SH-SY5Y (cell line): Measurements from ENCODE around the gene LHX4.

Experiments
- GATA2 ChIP-seq: IDR thresholded peaks from 2 replicates; pipeline ENCODE4 v1.6.1; 2011; ENCODE audit warnings: mild to moderate bottlenecking, low read depth, low read length
- GATA3 ChIP-seq: IDR thresholded peaks from 2 replicates; pipeline ENCODE4 v1.6.1; 2011; ENCODE audit warnings: low read depth, mild to moderate bottlenecking, low read length, moderate library complexity

Gene LHX4

DNA sequence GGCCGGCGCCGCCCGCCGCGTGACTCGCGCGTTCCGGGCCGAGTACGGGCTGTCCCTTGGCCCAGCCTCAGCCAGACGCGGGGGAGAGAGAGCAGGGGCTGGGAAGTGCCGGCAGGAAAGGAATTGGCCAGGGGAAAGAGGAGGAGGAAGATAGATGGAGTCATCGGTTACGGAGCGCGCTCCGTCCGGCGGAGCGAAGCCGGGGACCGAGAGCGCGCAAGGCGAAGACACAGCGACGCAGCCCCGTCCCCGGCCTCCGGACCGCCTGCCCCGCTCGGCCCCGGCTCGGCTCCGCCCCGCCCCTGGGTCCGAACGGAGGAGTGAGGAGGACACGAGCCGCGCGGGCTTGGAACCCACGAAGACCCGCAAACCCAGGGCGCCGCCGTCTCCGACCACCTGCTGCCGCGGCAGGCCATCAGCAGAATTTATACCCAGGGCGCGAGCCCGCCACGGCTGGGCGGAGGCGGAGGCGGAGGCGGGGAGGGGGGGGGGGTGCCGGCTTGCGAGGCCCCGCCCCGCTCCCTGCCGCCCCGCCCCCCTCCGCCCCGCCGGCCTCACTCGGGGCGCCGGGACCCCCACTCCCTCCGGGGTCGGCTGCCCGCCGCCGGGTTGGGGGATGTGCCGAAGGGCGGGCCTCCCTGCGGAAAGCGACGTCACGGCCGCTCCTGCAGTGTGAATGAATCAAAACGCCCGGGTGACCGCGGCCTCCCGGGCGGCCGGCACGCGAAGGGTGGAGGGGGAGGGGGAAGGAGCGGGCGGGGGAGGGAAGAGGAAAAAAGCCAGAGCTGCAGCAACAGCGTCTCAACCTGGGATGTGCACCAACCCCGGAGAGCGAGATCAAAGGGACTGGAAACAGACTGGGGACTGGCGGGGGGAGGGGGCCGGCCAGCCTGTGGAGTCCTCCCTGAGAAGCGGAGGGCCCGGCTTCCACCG lies at the start of gene LHX4:
Gene LHX4 (plus strand): TSS at position 782 of the 933 bp plus-strand sequence. CDS start 266 bp downstream, outside the sequence.
- TF ChIP-seq GATA2 (no peak), GATA3 (no peak)

DNA sequence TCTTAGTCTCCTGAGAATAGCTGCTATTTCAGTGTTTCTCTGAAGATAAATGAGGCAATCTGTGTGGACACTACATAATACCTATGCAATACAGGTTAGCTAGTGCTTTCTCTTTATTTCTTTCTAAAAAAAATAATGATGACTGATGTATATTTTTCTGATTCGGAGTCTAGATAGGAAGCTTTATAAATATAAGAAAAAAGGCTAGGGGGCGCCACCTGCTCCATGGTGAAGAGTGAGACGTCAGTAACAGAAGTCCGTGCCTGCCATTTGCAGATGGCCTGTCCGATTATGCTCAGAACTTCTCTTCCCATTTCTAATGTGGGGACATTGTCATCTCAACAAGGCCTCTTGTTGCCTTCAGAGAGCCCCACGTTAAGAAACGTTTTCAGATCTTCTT lies 49.0 kb upstream of the LHX4 start:
- no peak for TF ChIP-seq GATA3
- peak; percentile 50; the same call in 1 of the 2 replicates for TF ChIP-seq GATA2

DNA sequence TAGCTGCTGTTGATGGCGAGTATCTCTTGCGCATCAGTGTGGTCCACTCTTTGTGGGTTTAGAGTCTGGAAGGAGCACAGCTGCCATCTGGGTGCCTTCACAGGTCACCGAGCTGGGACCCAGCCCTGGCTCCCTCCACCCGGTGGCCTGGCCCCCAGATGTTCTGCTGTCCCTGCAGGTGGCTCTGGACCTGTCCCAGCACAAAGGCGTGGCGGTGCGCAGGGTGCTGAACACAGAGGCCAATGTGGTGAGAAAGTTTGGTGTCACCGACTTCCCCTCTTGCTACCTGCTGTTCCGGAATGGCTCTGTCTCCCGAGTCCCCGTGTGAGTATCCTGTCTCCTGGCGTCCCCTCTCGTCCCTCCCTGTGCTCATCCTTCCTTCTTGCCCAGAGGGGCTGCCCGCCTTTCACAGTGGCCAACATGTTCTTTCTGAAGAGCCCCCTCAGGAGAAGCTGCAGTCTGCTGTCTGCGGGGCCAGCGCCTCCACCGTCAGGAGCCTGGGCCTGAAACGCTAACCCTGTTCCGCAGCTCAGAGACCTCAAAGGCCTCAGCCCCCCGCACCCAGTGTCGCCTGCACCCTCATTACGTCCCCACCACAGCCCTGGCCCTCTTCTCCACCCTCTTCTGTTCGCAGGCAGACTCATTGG lies 47.9 kb upstream of the LHX4 start:
- no peak for TF ChIP-seq GATA2
- TF ChIP-seq GATA3: no peak

DNA sequence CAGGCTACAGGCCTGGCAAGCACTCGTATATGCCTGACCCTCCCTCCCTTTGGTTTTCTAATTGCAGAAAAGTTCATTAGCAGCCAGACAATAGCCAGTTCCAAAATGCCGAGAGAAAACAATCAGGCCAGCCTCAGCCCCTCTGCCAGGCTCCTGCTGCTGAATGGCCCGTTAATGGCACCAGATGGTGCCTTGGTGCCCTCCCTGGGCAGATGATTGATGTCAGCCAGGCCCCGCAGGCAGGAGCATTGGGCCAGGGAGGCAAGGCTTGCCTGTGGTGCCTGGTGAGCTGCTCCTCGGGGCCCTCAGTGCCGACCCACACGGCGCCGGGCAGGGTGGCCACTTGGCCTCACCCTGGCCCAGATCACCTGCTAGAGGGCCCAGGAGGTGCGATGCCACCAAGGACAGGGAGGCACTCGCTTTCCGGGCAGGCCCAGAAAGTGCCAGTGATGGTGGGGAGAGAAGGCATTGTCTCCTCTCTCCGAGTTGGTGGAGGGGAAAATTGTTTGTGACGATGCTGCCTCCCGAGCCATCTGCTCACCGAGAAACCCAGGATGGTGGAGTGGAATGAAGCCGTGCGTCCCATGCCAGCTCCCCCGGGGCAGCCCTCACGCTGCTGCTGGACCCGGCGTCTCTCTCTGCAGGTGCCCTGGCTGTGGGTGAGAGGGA lies 47.3 kb upstream of the LHX4 start:
- TF ChIP-seq GATA3: no peak
- TF ChIP-seq GATA2: no peak

DNA sequence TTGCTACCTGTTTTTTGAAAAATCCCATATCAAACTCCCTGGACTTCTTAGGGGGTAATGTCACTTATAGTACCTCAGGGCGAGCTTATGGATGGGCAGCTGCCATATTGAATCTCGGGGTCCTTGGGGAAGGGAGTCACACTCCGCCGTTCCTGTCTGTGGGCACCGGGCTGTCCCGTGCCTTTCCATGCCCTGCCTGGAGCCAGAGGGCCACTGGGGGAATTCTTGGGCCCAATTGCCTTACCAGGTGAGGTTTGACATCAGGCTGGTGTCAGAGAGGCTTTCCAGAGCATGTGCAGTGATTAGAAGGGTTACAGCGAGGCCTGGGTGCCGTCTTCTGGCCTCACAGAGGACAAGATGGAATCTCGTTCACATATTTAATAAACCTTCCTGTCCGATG lies 46.6 kb upstream of the LHX4 start:
- TF ChIP-seq GATA3 (no peak), GATA2 (no peak)

DNA sequence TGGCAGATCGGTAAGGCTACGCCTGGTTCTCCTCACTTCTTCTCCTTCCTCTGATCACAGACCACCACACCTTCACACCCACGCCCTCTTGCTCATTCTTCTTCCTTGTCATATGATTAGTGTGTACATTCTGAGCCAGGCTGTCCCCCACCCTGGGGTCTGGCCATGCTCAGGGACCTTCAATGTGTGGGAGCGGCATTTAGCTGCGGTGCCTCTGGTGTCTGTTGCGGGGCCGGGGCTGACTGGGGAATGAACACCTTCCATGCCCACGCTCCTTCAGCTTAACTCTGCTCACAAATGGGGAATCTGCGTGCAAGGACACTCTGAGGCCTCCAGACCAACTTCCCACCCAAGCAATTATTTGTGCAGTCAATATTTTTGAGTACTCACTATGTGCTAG lies 46.0 kb upstream of the LHX4 start:
- TF ChIP-seq GATA3 (no peak), GATA2 (no peak)

DNA sequence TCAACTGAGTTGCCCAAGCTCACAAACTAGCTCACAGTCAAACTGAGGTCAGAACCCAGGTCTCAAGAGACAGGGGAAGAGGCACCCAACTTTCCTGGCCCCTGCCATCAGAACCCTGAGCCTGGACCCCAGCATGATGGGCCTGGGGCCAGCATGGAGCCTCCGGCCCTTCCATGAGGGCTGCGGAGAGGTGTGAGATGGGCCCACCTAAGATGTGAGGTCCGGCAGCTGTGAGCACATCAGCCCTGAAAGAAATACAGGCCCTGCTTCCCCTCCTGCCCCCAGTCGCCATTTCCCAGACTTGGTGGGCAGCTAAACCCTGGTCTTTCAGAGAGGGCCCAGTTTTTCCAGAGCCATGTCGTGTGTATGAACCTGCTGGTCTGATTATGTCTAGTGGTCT lies 44.8 kb upstream of the LHX4 start:
- TF ChIP-seq GATA2 (no peak), GATA3 (no peak)

DNA sequence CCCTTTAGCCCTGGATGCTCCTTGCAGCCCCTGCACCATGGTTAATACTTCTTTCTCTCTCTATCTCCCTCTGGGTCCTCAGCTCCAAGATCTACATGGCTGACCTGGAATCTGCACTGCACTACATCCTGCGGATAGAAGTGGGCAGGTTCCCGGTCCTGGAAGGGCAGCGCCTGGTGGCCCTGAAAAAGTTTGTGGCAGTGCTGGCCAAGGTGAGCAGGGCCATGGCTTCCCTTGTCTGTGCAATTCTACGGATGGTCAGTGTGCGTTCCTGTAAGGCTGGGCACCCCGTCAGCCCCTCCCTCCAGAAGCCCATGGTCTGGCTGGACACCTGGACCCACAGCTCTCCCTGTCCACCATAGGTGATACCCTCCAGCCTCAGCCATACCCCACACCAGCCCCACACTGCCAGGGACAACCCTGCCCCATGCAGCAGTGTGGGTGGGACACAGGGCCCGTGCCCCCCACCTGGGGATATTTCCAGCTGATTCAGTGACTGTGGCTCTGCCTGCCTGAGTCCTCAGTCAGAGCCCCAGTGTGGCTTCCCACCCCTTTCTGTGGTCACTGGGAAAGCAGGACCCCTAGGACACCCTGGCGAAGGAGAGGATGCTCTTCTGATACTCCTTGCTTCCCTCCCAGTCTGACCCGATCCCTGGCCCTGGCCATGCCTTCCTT lies 44.0 kb upstream of the LHX4 start:
- TF ChIP-seq GATA2 (no peak), GATA3 (no peak)

DNA sequence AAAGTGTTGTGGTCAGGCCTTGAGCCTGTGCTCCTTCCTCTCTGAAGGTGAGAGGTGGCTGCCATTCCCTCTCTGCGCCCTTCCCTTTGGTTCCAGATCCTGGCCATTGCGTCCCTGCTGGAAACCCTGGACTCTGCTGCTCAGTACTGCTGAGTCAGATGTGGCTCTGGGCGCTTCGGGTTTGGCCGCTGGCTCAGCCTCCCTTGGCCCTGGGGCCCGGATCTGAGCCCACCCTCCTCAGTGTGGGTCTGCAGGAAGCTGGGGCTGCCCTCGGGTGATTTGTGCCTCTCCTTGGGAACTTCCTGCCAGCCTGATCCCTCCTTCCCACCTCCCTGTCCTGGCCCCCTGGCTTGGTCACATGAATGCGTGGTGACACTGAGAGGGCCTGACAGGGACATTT lies 43.2 kb upstream of the LHX4 start:
- TF ChIP-seq GATA3 (no peak), GATA2 (no peak)

DNA sequence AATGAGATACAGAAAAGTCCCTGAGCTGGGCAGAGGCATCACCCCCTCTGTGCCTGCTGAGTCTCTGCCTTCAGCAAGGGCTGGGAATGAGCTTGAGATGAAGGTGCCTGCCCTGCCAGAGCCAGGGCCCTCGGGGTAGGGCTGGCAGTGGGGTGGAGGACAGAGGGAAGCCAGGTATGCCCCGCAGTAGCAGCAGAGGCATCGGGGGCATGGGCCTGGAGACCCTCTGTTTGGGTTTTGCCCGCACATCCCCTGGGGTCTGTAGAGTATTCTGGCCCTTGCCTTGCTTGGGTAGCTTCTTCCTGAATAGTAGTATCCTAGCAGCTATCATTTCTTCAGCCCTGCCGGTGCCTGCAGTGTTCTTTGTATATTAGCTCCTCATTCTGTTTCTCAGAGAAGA lies 42.4 kb upstream of the LHX4 start:
- no peak for TF ChIP-seq GATA2
- TF ChIP-seq GATA3: no peak

DNA sequence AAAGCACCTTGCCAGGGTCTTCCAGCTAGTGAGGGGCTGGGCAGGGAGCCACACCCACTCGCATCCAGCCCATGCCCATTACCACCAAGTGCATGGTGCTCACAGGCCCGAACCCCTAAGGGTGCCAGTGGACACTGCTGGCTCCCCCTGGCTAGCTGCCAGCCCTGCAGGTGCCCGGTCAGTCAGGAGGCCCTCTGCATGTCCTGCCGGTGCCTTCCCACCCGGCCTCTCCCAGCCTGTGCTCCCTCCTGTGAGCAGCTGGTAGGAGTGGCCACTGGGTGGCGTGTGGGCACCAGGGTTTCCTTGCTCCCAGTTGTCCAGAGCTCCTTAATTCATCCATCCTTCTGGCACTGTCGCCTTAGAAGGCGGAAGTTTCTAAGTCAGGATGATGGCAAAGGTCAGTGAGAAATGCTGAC lies 42.0 kb upstream of the LHX4 start:
- TF ChIP-seq GATA2 (no peak), GATA3 (no peak)

DNA sequence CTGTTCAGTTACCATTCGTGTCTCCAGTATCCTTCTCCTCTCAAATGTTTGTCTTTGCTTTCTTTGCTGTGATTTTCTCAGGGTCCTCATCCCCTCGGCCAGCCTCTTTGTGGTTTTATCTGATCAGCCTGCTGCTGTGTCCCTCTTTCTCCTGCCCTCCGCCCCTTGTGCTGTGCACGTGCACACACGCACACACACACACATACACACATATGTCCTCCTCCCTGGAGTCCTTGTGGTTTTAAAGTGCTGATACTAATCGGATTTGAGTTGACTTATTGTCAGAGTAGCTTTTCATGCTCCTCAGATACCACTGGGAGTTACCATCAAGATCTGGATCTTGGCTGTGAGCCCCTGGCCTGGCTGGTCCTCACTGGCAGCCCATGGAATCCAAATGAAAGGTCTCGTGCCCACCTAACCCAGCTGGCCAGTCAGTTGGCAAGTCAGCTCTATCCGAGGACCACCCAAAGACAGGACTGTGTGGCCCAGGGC lies 41.3 kb upstream of the LHX4 start:
- TF ChIP-seq GATA2 (no peak), GATA3 (no peak)

DNA sequence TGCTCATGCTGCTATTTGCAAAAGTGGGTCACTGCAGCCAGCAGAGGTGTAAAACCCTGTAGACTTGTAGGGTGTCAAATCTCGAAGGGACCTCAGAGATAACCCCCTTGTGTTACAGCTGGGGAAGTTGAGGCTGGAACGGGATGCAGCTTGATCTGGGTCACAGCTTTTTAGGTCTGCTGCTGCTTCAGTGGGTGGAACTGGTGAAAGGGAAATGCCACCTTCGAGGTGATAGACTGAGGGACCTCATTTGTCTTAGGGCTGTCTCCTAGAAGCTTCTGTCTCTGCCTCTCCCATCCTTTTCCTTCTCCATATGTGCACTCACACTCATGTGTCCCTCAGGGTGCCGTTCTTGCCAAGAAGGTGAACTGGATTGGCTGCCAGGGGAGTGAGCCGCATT lies 40.0 kb upstream of the LHX4 start:
- TF ChIP-seq GATA2: no peak
- TF ChIP-seq GATA3: no peak

DNA sequence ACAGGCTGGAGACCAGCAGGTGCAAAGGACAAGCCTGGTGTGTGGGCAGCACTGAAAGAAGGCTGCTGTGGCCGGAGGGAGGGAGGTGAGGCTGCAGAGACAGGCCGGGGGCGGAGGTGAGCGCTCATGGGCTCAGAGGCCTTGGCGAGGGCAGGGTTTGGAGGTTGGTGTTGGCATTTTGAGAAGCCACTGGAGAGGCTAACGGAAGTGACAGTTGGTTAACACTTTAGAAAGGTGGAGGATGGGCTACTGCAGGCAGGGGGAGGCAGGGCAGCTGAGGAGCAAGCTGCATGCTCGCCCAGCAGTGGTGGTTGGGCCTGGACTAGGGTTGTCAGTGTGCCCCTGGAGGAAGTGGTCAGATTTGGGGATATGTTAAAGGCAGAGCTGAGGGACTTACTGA lies 37.9 kb upstream of the LHX4 start:
- TF ChIP-seq GATA3: no peak
- no peak for TF ChIP-seq GATA2
